ENCODE data around the gene TRIM39. TPM values are rescaled to one million over a fixed set of nuclear protein-coding genes. Genes with fewer than 3 reads are reported as not detected.

TRIM39 gene
- total and polyA plus RNA-seq, 10 donors: 6.9 to 24.5 (median 17.0) TPM

GRCh38 chr6:30317913-30318589, 8.7 kb upstream of the TRIM39 start:
- 62 to 76% (median 67%) methylated on average over 6 of the region's 6 CpGs for WGBS, 5 donors
- H3K27me3 ChIP-seq (replicated peaks in 1 of 7): no peaks in the 10 kb centered on the region
- H3K4me3 ChIP-seq: no peak overlapping the region
- TF ChIP-seq POLR2A (IDR thresholded peaks at IDR 0.05) (no peak), POLR2AphosphoS5 (IDR thresholded peaks at IDR 0.05) (no peak), CTCF (IDR thresholded peaks at IDR 0.05 in 8 of 11, conservative IDR thresholded peaks at IDR 0.05 in 3 of 11) (no peak)
- DNase-seq: no peak
- H3K27ac ChIP-seq: no peak overlapping the region
- no peaks in the 10 kb centered on the region for H3K9me3 ChIP-seq
- intact Hi-C loops (cut with DNase I; ENCODE audit: low total_unique reads): no loop called here
- peaks cover 5 to 64% (median 45%) of the 10 kb centered on the region in 6 donors for H3K4me1 ChIP-seq
- H3K36me3 ChIP-seq: peaks cover 0 to 53% (median 21%) of the 10 kb centered on the region in 6 donors

GRCh38 chr6:30319146-30319835, 7.4 kb upstream of the TRIM39 start:
- H3K36me3 ChIP-seq: peaks cover 0 to 41% (median 9%) of the 10 kb centered on the region in 6 donors
- H3K4me3 ChIP-seq: no peak overlapping the region
- intact Hi-C loops (cut with DNase I; ENCODE audit: low total_unique reads): no loop called here
- TF ChIP-seq CTCF (IDR thresholded peaks at IDR 0.05 in 8 of 11, conservative IDR thresholded peaks at IDR 0.05 in 3 of 11) (no peak), POLR2AphosphoS5 (IDR thresholded peaks at IDR 0.05) (no peak), POLR2A (IDR thresholded peaks at IDR 0.05) (no peak)
- 86 to 100% (median 93%) methylated on average over 1 of the region's 1 CpG for WGBS, 5 donors
- peaks cover 15 to 76% (median 57%) of the 10 kb centered on the region in 6 donors for H3K4me1 ChIP-seq
- H3K27me3 ChIP-seq (replicated peaks in 1 of 7): no peaks in the 10 kb centered on the region
- H3K27ac ChIP-seq: no peak overlapping the region
- DNase-seq: no peak
- no peaks in the 10 kb centered on the region for H3K9me3 ChIP-seq

DNA sequence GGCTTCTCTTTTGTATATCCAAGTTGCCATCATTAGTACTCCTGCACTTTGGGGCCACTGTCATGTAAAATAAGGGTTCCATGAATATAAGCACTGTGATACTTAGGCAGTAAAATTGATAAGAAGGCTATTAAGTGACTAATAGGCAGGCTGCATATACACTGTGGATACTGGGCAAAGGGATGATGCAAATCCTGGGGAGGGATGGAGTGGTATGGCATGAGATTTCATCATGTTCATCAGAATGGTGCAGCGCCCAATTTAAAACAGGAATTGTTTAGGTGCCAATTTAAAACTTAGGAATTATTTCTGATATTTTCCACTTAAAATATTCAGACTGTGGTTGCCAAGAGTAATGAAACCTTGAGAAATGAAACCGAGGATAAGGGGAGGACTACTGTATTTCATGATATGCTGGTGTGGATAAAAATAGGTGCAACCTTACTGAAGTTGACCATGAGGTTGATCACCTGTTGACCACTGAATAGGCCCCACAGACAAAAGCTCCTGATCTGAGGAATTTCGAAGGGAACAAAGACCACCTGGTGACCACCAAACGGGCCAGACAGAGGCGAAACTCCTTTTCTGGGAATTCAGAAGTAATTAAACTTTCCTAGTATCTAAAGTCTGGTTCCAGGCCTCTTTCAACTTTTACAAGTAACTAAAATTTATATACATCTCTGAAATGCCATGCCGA, 4.9 kb upstream of the TRIM39 start:
- no peak overlapping the region for H3K4me3 ChIP-seq
- H3K27me3 ChIP-seq (replicated peaks in 1 of 7): no peaks in the 10 kb centered on the region
- intact Hi-C loops (cut with DNase I; ENCODE audit: low total_unique reads): no loop called here
- WGBS, 5 donors: 89 to 92% (median 91%) methylated on average over 6 of the region's 6 CpGs
- no peaks in the 10 kb centered on the region for H3K9me3 ChIP-seq
- TF ChIP-seq POLR2A (IDR thresholded peaks at IDR 0.05) (no peak), CTCF (IDR thresholded peaks at IDR 0.05 in 8 of 11, conservative IDR thresholded peaks at IDR 0.05 in 3 of 11) (no peak), POLR2AphosphoS5 (IDR thresholded peaks at IDR 0.05) (no peak)
- H3K4me1 ChIP-seq: peaks cover 27 to 91% (median 74%) of the 10 kb centered on the region in 6 donors
- peaks cover 0 to 16% (median 0%) of the 10 kb centered on the region in 6 donors for H3K36me3 ChIP-seq
- no peak for DNase-seq
- H3K27ac ChIP-seq: no peak overlapping the region

Data from spleen (tissue), 11 donors.